GM21390 (cell line): Measurements from ENCODE around the gene ALS2.
"Not testable (repeated sequence)": the region's sequence is repeated elsewhere in the genome, so short reads cannot be mapped to it uniquely, and the experiment has no call there.

Experiments used
- ATAC-seq: cut with Tn5 transposase; IDR thresholded peaks from one replicate; pipeline ENCODE4 v1.9.1; 2021; ENCODE audit not compliant: unreplicated experiment

ALS2 gene

GRCh38 chr2:201780674-201781493, at the start of gene ALS2:
TSS of gene ALS2 (minus strand) at chr2:201780933. CDS start at chr2:201768885, 12,048 bp downstream.
- ATAC-seq = peak; percentile 95

GRCh38 chr2:201828220-201828619, 47.5 kb upstream of the ALS2 start:
- no peak for ATAC-seq

GRCh38 chr2:201827621-201828020, 46.9 kb upstream of the ALS2 start:
- no peak for ATAC-seq

- ATAC-seq = no peak
Measured at GRCh38 chr2:201824212-201824611, 43.5 kb upstream of the ALS2 start.

GRCh38 chr2:201821080-201821479, 40.3 kb upstream of the ALS2 start:
- no peak for ATAC-seq

GRCh38 chr2:201820383-201821007, 39.8 kb upstream of the ALS2 start:
- ATAC-seq = no peak

GRCh38 chr2:201816657-201817575, 36.2 kb upstream of the ALS2 start:
- no peak for ATAC-seq

- ATAC-seq = no peak
Measured at GRCh38 chr2:201813996-201814760, 33.4 kb upstream of the ALS2 start.

GRCh38 chr2:201810604-201811003, 29.9 kb upstream of the ALS2 start:
- ATAC-seq = not testable (repeated sequence)

GRCh38 chr2:201809633-201810032, 28.9 kb upstream of the ALS2 start:
- ATAC-seq = no peak

- ATAC-seq = no peak
Measured at GRCh38 chr2:201808027-201808426, 27.3 kb upstream of the ALS2 start.

- no peak for ATAC-seq
Measured at GRCh38 chr2:201807452-201807999, 26.8 kb upstream of the ALS2 start.

GRCh38 chr2:201806442-201807170, 25.9 kb upstream of the ALS2 start, which contains the start of gene CDK15:
TSS of gene CDK15 (plus strand) at chr2:201806537. CDS start at chr2:201806665, 128 bp downstream.
- ATAC-seq = no peak

- not testable (repeated sequence) for ATAC-seq
Measured at GRCh38 chr2:201798914-201799285, 18.2 kb upstream of the ALS2 start.

- no peak for ATAC-seq
Measured at GRCh38 chr2:201798252-201798913, 17.6 kb upstream of the ALS2 start.

- no peak for ATAC-seq
Measured at GRCh38 chr2:201797175-201797840, 16.6 kb upstream of the ALS2 start.

- ATAC-seq = no peak
Measured at GRCh38 chr2:201796478-201796865, 15.7 kb upstream of the ALS2 start.

- no peak for ATAC-seq
Measured at GRCh38 chr2:201795607-201796477, 15.1 kb upstream of the ALS2 start.
